ENCODE data around the gene IER2. TPM values are rescaled to one million over a fixed set of nuclear protein-coding genes. Genes with fewer than 3 reads are reported as not detected.
"Not testable (repeated sequence)": the region's sequence is repeated elsewhere in the genome, so short reads cannot be mapped to it uniquely, and the experiment has no call there.

The IER2 gene
- total RNA-seq, 5 donors from 2014 or later (not counting 1 experiment from before 2014, with no cell fraction given): 165 to 413 (median 196) TPM

DNA sequence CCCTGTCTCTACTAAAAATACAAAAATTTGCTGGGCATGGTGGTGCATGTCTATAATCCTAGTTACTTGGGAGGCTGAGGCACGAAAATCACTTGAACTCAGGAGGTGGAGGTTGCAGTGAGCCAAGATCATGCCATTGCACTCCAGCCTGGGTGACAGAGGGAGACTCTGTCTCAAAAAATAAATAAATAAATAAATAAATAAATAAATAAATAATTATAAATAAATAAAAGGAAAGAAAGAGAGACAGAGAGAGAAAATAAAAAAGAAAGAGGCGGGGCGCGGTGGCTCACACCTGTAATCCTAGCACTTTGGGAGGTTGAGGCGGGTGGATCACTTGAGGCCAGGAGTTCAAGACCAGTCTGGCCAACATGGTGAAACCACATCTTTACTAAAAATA, 27.4 kb downstream of the IER2 start:
- Mint-ChIP-seq H3K27ac (peak overlapping the region in 1 of 2 donors; percentile 39), H3K4me1 (peaks cover 30 to 50% (median 41%) of the 10 kb centered on the region in 3 donors)
- DNase-seq; H3K9me3 Mint-ChIP-seq; H3K4me3 ChIP-seq (ENCODE audit: control insufficient read depth in 1 of 2, extremely low read depth in 1 of 2, low read length in 1 of 2); ATAC-seq (replicated peaks in 1 of 4); H3K9me3 ChIP-seq; H3K36me3 Mint-ChIP-seq; H3K27me3 Mint-ChIP-seq; POLR2A ChIA-PET; H3K36me3 ChIP-seq (ENCODE audit: control insufficient read depth in 2 of 2, extremely low read depth in 1 of 2, insufficient read depth in 1 of 2, low read length in 1 of 2); H3K27ac ChIP-seq (ENCODE audit: low read length); H3K27me3 ChIP-seq (replicated peaks in 1 of 2; ENCODE audit: control insufficient read depth in 2 of 2, extremely low read depth in 1 of 2, insufficient read depth in 2 of 2, low read length in 1 of 2); H3K4me3 Mint-ChIP-seq: not testable (repeated sequence)
- CTCF ChIA-PET: interaction anchor here (0.5 to 0.7 kb wide), 2 partner anchors 72 to 264 kb away, joined by 3 read pairs; no protein-coding TSS in a partner anchor
- H3K4me1 ChIP-seq (ENCODE audit: control insufficient read depth in 1 of 2, extremely low read depth in 1 of 2, insufficient read depth in 2 of 2, low read length in 2 of 2): peaks cover 18 to 70% of the 10 kb centered on the region in 2 experiments
- WGBS (ENCODE audit: insufficient coverage): no CpG with 5 or more reads among the region's 5 CpGs

DNA sequence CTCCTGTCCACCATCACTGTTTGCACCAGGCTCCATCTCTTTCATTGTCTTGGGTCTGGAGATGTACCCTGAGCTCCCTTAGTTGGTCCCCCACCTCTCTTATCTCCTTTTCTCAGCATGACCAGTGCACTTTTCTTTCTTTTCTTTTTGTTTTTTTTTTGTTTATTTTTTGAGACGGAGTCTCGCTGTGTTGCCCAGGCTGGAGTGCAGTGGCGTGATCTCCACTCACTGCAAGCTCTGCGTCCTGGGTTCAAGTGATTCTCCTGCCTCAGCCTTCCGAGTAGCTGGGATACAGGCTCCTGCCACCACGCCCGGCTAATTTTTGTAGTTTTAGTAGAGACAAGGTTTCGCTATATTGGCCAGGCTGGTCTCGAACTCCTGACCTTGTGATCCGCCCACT, 28.1 kb downstream of the IER2 start:
- not testable (repeated sequence) for DNase-seq; ATAC-seq (replicated peaks in 1 of 4); H3K36me3 Mint-ChIP-seq; H3K27me3 ChIP-seq (replicated peaks in 1 of 2; ENCODE audit: control insufficient read depth in 2 of 2, extremely low read depth in 1 of 2, insufficient read depth in 2 of 2, low read length in 1 of 2); H3K9me3 ChIP-seq; H3K27me3 Mint-ChIP-seq; H3K36me3 ChIP-seq (ENCODE audit: control insufficient read depth in 2 of 2, extremely low read depth in 1 of 2, insufficient read depth in 1 of 2, low read length in 1 of 2); H3K27ac ChIP-seq (ENCODE audit: low read length); H3K4me3 ChIP-seq (ENCODE audit: control insufficient read depth in 1 of 2, extremely low read depth in 1 of 2, low read length in 1 of 2); H3K9me3 Mint-ChIP-seq; H3K4me3 Mint-ChIP-seq
- Mint-ChIP-seq H3K27ac (peak overlapping the region; percentile 39 to 70), H3K4me1 (peaks cover 22 to 43% (median 34%) of the 10 kb centered on the region in 3 donors)
- CTCF ChIA-PET: interaction anchor here in 1 of 2 donors (0.5 kb wide), 1 partner anchor 71 kb away, joined by 3 read pairs; no protein-coding TSS in a partner anchor
- POLR2A ChIA-PET: interaction anchor here in 1 of 2 donors (0.6 kb wide), 1 partner anchor 272 kb away, joined by 8 read pairs; no protein-coding TSS in a partner anchor
- 92% methylated on average over 7 of the region's 10 CpGs for WGBS (ENCODE audit: insufficient coverage)
- H3K4me1 ChIP-seq (ENCODE audit: control insufficient read depth in 1 of 2, extremely low read depth in 1 of 2, insufficient read depth in 2 of 2, low read length in 2 of 2): peaks cover 13 to 66% of the 10 kb centered on the region in 2 experiments

- no peaks in the 10 kb centered on the region for H3K27me3 ChIP-seq (replicated peaks in 1 of 2; ENCODE audit: control insufficient read depth in 2 of 2, extremely low read depth in 1 of 2, insufficient read depth in 2 of 2, low read length in 1 of 2)
- ATAC-seq (replicated peaks in 1 of 4) (peak; percentile 40 to 75 (median 71)), DNase-seq (peak in 27 of 35 experiments; percentile 15 to 58 (median 36))
- H3K36me3 ChIP-seq (ENCODE audit: control insufficient read depth in 2 of 2, extremely low read depth in 1 of 2, insufficient read depth in 1 of 2, low read length in 1 of 2): no peaks in the 10 kb centered on the region
- peak overlapping the region; percentile 77 to 91 for H3K27ac Mint-ChIP-seq
- peaks cover 11 to 45% of the 10 kb centered on the region in 2 experiments for H3K4me1 ChIP-seq (ENCODE audit: control insufficient read depth in 1 of 2, extremely low read depth in 1 of 2, insufficient read depth in 2 of 2, low read length in 2 of 2)
- peak overlapping the region; percentile 53 for H3K27ac ChIP-seq (ENCODE audit: low read length)
- no peaks in the 10 kb centered on the region for H3K9me3 Mint-ChIP-seq
- no peaks in the 10 kb centered on the region for H3K27me3 Mint-ChIP-seq
- ChIA-PET POLR2A (no interaction called here), CTCF (interaction anchor here in 1 of 2 donors (0.5 to 0.6 kb wide), 3 partner anchors 14 to 1592 kb away, joined by 3 to 5 read pairs (median 3); no protein-coding TSS in a partner anchor)
- H3K4me3 Mint-ChIP-seq: peak overlapping the region in 2 of 3 donors; percentile 57 to 66
- H3K9me3 ChIP-seq: no peaks in the 10 kb centered on the region
- peaks cover 30 to 33% (median 31%) of the 10 kb centered on the region in 3 donors for H3K4me1 Mint-ChIP-seq
- WGBS (ENCODE audit: insufficient coverage): no CpG with 5 or more reads among the region's 16 CpGs
- peak overlapping the region in 1 of 2 donors; percentile 5 for H3K4me3 ChIP-seq (ENCODE audit: control insufficient read depth in 1 of 2, extremely low read depth in 1 of 2, low read length in 1 of 2)
- H3K36me3 Mint-ChIP-seq: no peaks in the 10 kb centered on the region
Measured at GRCh38 chr19:13181747-13182388, 31.7 kb downstream of the IER2 start.

DNA sequence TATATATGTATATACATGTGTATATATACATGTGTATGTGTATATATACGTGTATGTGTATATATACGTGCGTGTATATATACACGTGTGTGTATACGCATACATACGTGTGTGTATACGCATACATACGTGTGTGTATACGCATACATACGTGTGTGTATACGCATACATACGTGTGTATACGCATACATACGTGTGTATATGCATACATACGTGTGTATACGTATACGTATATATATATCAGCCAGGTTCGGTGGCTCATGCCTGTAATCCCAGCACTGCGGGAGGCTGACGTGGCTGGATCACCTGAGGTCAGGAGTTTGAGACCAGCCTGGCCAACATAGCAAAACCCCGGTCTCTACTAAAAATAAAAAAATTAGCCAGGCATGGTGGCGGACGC, 34.7 kb downstream of the IER2 start:
- H3K9me3 Mint-ChIP-seq; H3K27me3 ChIP-seq (replicated peaks in 1 of 2; ENCODE audit: control insufficient read depth in 2 of 2, extremely low read depth in 1 of 2, insufficient read depth in 2 of 2, low read length in 1 of 2); H3K4me3 ChIP-seq (ENCODE audit: control insufficient read depth in 1 of 2, extremely low read depth in 1 of 2, low read length in 1 of 2); H3K9me3 ChIP-seq; ATAC-seq (replicated peaks in 1 of 4); H3K27ac Mint-ChIP-seq; DNase-seq; H3K36me3 ChIP-seq (ENCODE audit: control insufficient read depth in 2 of 2, extremely low read depth in 1 of 2, insufficient read depth in 1 of 2, low read length in 1 of 2); H3K27me3 Mint-ChIP-seq; H3K4me3 Mint-ChIP-seq; H3K27ac ChIP-seq (ENCODE audit: low read length); POLR2A ChIA-PET; H3K36me3 Mint-ChIP-seq: not testable (repeated sequence)
- peaks cover 40 to 46% (median 41%) of the 10 kb centered on the region in 3 donors for H3K4me1 Mint-ChIP-seq
- peaks cover 15 to 52% of the 10 kb centered on the region in 2 experiments for H3K4me1 ChIP-seq (ENCODE audit: control insufficient read depth in 1 of 2, extremely low read depth in 1 of 2, insufficient read depth in 2 of 2, low read length in 2 of 2)
- CTCF ChIA-PET: interaction anchor here in 1 of 2 donors (0.6 kb wide), 2 partner anchors 10 to 58 kb away, joined by 3 to 4 read pairs; no protein-coding TSS in a partner anchor
- WGBS (ENCODE audit: insufficient coverage): 94% methylated on average over 15 of the region's 23 CpGs

- not testable (repeated sequence) for DNase-seq; H3K4me3 ChIP-seq (ENCODE audit: control insufficient read depth in 1 of 2, extremely low read depth in 1 of 2, low read length in 1 of 2); H3K9me3 ChIP-seq; ATAC-seq (replicated peaks in 1 of 4); H3K36me3 Mint-ChIP-seq; H3K27ac ChIP-seq (ENCODE audit: low read length); H3K36me3 ChIP-seq (ENCODE audit: control insufficient read depth in 2 of 2, extremely low read depth in 1 of 2, insufficient read depth in 1 of 2, low read length in 1 of 2); H3K27me3 Mint-ChIP-seq; H3K27ac Mint-ChIP-seq; H3K9me3 Mint-ChIP-seq; H3K27me3 ChIP-seq (replicated peaks in 1 of 2; ENCODE audit: control insufficient read depth in 2 of 2, extremely low read depth in 1 of 2, insufficient read depth in 2 of 2, low read length in 1 of 2); H3K4me3 Mint-ChIP-seq
- ChIA-PET CTCF (interaction anchor here (0.6 to 1.0 kb wide), 3 partner anchors 18 to 70 kb away, joined by 3 to 12 read pairs (median 3); no protein-coding TSS in a partner anchor), POLR2A (interaction anchor here in 1 of 2 donors (0.7 kb wide), 1 partner anchor 18 kb away, joined by 3 read pairs; no protein-coding TSS in a partner anchor)
- H3K4me1 Mint-ChIP-seq: peaks cover 30 to 36% (median 34%) of the 10 kb centered on the region in 3 donors
- WGBS (ENCODE audit: insufficient coverage): 96% methylated on average over 13 of the region's 22 CpGs
- peaks cover 11 to 46% of the 10 kb centered on the region in 2 experiments for H3K4me1 ChIP-seq (ENCODE audit: control insufficient read depth in 1 of 2, extremely low read depth in 1 of 2, insufficient read depth in 2 of 2, low read length in 2 of 2)
Measured at GRCh38 chr19:13185763-13186657, 35.8 kb downstream of the IER2 start.

GRCh38 chr19:13186688-13187087, 36.5 kb downstream of the IER2 start:
- WGBS (ENCODE audit: insufficient coverage): 97% methylated on average over 36 of the region's 38 CpGs
- H3K4me3 Mint-ChIP-seq; H3K4me3 ChIP-seq (ENCODE audit: control insufficient read depth in 1 of 2, extremely low read depth in 1 of 2, low read length in 1 of 2); H3K27ac Mint-ChIP-seq; DNase-seq; H3K27ac ChIP-seq (ENCODE audit: low read length); H3K36me3 Mint-ChIP-seq; H3K27me3 ChIP-seq (replicated peaks in 1 of 2; ENCODE audit: control insufficient read depth in 2 of 2, extremely low read depth in 1 of 2, insufficient read depth in 2 of 2, low read length in 1 of 2); H3K9me3 ChIP-seq; ATAC-seq (replicated peaks in 1 of 4); H3K36me3 ChIP-seq (ENCODE audit: control insufficient read depth in 2 of 2, extremely low read depth in 1 of 2, insufficient read depth in 1 of 2, low read length in 1 of 2); H3K9me3 Mint-ChIP-seq; H3K27me3 Mint-ChIP-seq: not testable (repeated sequence)
- H3K4me1 Mint-ChIP-seq: peaks cover 27 to 38% (median 34%) of the 10 kb centered on the region in 3 donors
- CTCF ChIA-PET: interaction anchor here (0.6 to 1.2 kb wide), 3 partner anchors 18 to 69 kb away, joined by 3 to 12 read pairs (median 3); no protein-coding TSS in a partner anchor
- POLR2A ChIA-PET: interaction anchor here in 1 of 2 donors (0.7 kb wide), 1 partner anchor 19 kb away, joined by 3 read pairs; no protein-coding TSS in a partner anchor
- peaks cover 6 to 46% of the 10 kb centered on the region in 2 experiments for H3K4me1 ChIP-seq (ENCODE audit: control insufficient read depth in 1 of 2, extremely low read depth in 1 of 2, insufficient read depth in 2 of 2, low read length in 2 of 2)

Data from T-cell (primary cell).